ENCODE data around the gene TRNP1.

GRCh38 chr1:26961826-26962225 is 31.7 kb upstream of the TRNP1 start:
- TF ChIP-seq POLR2A (IDR thresholded peaks at IDR 0.05) (no peak), CTCF (IDR thresholded peaks at IDR 0.05) (no peak)

Measured in right lobe of liver (tissue), 4 donors.